ENCODE measurements around the gene LRRC10B.

GRCh38 chr11:61537326-61537725 is 28.8 kb downstream of the LRRC10B start:
- no peak for TF ChIP-seq CTCF (IDR thresholded peaks at IDR 0.05)
- no peak for TF ChIP-seq POLR2A (IDR thresholded peaks at IDR 0.05)

Measured in uterus (tissue), 2 donors.